HepG2 (cell line): ENCODE measurements around the gene MAP2K3. TPM values are rescaled to one million over a fixed set of nuclear protein-coding genes. Genes with fewer than 3 reads are reported as not detected.

Experiments used
- AGO1 ChIP-seq: fragments of 200-400 bp; formaldehyde crosslinking; IDR thresholded peaks from 2 replicates; pipeline ENCODE4 v1.6.1; 2017; ENCODE audit warnings: mild to moderate bottlenecking, low read depth, low read length, moderate library complexity; ENCODE audit not compliant: poor library complexity, severe bottlenecking
- CHCHD3 ChIP-seq: sonication (generic); formaldehyde crosslinking; IDR thresholded peaks from 2 replicates; pipeline ENCODE4 v1.8.0; 2022; ENCODE audit warnings: mild to moderate bottlenecking, missing genetic modification reagents, moderate library complexity
- ELF3 ChIP-seq: IDR thresholded peaks from 2 replicates; pipeline ENCODE4 v1.6.1; 2016; ENCODE audit warnings: missing genetic modification reagents, missing compliant biosample characterization
- FOSL2 ChIP-seq: sonication (generic); formaldehyde crosslinking; IDR thresholded peaks from 2 replicates; pipeline ENCODE4 v1.4.0; 2020; ENCODE audit warnings: missing genetic modification reagents
- JARID2 ChIP-seq: sonication (generic); formaldehyde crosslinking; IDR thresholded peaks from 2 replicates; pipeline ENCODE4 v1.8.1; 2023; ENCODE audit warnings: missing genetic modification reagents, inconsistent platforms; ENCODE audit not compliant: insufficient replicate concordance
- KLF13 ChIP-seq: sonication (generic); formaldehyde crosslinking; IDR thresholded peaks from 2 replicates; pipeline ENCODE4 v1.4.0; 2020; ENCODE audit warnings: mild to moderate bottlenecking, missing genetic modification reagents
- KMT2A ChIP-seq: sonication (generic); formaldehyde crosslinking; IDR thresholded peaks from 2 replicates; pipeline ENCODE4 v1.4.0; 2020; ENCODE audit warnings: missing genetic modification reagents
- MEIS1 ChIP-seq: sonication (generic); formaldehyde crosslinking; IDR thresholded peaks from 2 replicates; pipeline ENCODE4 v1.9.0; 2021; ENCODE audit warnings: mild to moderate bottlenecking, missing genetic modification reagents, moderate library complexity, borderline replicate concordance
- NFKB2 ChIP-seq: sonication (generic); formaldehyde crosslinking; IDR thresholded peaks from 2 replicates; pipeline ENCODE4 v1.4.0; 2020; ENCODE audit warnings: missing genetic modification reagents, borderline replicate concordance
- ONECUT2 ChIP-seq: sonication (generic); formaldehyde crosslinking; IDR thresholded peaks from 2 replicates; pipeline ENCODE4 v1.4.0; 2020; ENCODE audit warnings: missing genetic modification reagents
- REL ChIP-seq: sonication (generic); formaldehyde crosslinking; conservative IDR thresholded peaks from 2 replicates; pipeline ENCODE4 v1.8.0; 2022; ENCODE audit warnings: mild to moderate bottlenecking, missing genetic modification reagents, moderate library complexity
- SMAD9 ChIP-seq: sonication (generic); formaldehyde crosslinking; IDR thresholded peaks from 2 replicates; pipeline ENCODE4 v1.5.1; 2020; ENCODE audit warnings: mild to moderate bottlenecking, missing genetic modification reagents
- TAF1 ChIP-seq: sonication (generic); formaldehyde crosslinking; IDR thresholded peaks from 2 replicates; pipeline ENCODE4 v1.4.0; 2020; ENCODE audit warnings: missing genetic modification reagents
- TMF1 ChIP-seq: sonication (generic); formaldehyde crosslinking; IDR thresholded peaks from 2 replicates; pipeline ENCODE4 v1.8.1; 2022; ENCODE audit warnings: low read depth, missing genetic modification reagents
- ZNF337 ChIP-seq: sonication (generic); formaldehyde crosslinking; IDR thresholded peaks from 2 replicates; pipeline ENCODE4 v1.5.1; 2020; ENCODE audit warnings: missing genetic modification reagents, low read depth, mild to moderate bottlenecking, borderline replicate concordance
- ZNF839 ChIP-seq: sonication (generic); formaldehyde crosslinking; IDR thresholded peaks from 2 replicates; pipeline ENCODE4 v1.4.0; 2020; ENCODE audit warnings: missing genetic modification reagents, mild to moderate bottlenecking, borderline replicate concordance
- polyA plus RNA-seq, 8 experiments: library from polyadenylated mRNA; depleted of rRNA in 3 of 8; stranded (reverse) in 7 of 8; unstranded in 1 of 8; fragments of >200 nt; fragmentation: Illumina TruSeq in 4 of 8; extraction: Trizol in 4 of 8; gene quantifications; 2 replicates each; pipeline versions ENCODE4 v1.2.1 to v1.2.3, GENCODE V29; 2011 to 2016; ENCODE audit warnings: low read depth in 4 of 8, missing spikeins in 1 of 8, mixed read lengths in 1 of 8; ENCODE audit not compliant: insufficient read depth in 1 of 8
- total RNA-seq, 5 experiments: library from RNA; depleted of rRNA; stranded (reverse); fragments of >200 nt; fragmentation: Illumina TruSeq; extraction: Trizol; gene quantifications; 2 replicates each; pipeline ENCODE4 v1.2.3, GENCODE V29; 2016; ENCODE audit warnings: low read depth in 1 of 5
- TF ChIP-seq, protein P1 (sequence below), 2 experiments: IDR thresholded peaks; 2 replicates each; pipeline ENCODE4 v1.6.1; 2011 to 2012; ENCODE audit warnings: low read length in 2 of 2, borderline replicate concordance in 1 of 2, low read depth in 1 of 2, mild to moderate bottlenecking in 1 of 2, moderate library complexity in 1 of 2
- TF ChIP-seq, protein P2 (sequence below): IDR thresholded peaks from 2 replicates; pipeline ENCODE4 v1.6.1; 2016; ENCODE audit warnings: low read depth
- TF ChIP-seq, protein P3 (sequence below): sonication (generic); formaldehyde crosslinking; IDR thresholded peaks from 2 replicates; pipeline ENCODE4 v1.4.0; 2020; ENCODE audit warnings: missing genetic modification reagents
- TF ChIP-seq, protein P4 (sequence below): sonication (generic); formaldehyde crosslinking; conservative IDR thresholded peaks from 2 replicates; pipeline ENCODE4 v1.4.0; 2020; ENCODE audit warnings: missing genetic modification reagents

The MAP2K3 gene
- total and polyA plus RNA-seq, 2 of the 13 experiments (the other 11 are each of a cell fraction or from before 2014, with no cell fraction given) = 20.5 to 27.4 TPM

DNA sequence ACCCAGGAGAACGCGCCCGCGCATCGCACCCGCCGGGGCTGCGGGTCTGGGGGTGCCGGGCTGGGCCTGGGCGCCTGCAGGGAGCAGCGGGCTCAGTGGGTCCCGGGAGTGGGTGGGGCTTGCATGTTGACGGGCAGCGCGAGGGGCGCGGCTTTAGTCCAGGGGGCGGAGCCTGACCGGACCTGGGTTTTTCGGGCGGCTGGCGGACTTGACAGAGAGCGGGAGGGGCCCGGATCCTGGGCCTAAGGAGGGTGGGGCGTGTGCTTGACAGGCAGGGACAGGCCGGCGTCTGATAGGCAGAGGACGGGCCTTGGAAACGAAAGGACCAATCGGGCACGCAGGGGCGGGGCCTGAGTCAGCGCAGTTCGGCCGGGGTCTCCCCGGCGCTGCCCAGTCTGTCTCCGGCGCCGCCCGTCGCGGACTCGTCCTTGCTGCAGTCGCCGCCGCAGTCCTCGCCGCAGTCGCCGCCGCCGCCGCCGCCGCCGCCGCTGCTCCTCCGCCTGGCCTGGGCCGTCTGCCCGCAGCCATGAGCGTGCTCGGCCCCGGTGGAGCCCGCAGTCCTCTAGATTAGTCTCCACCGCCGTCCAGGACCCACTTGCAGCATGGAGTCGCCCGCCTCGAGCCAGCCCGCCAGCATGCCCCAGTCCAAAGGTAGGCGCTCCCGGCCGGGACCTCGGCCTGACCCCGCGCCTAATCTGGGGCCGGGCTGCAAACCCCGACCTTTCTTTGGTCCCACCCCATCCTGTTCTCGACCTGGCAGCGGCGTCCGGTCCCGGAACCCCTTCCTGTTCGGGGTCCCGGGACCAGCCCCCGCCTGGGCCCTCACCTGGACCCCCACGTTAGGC lies at the start of gene MAP2K3 (continued):
- TF ChIP-seq, protein P1, sequence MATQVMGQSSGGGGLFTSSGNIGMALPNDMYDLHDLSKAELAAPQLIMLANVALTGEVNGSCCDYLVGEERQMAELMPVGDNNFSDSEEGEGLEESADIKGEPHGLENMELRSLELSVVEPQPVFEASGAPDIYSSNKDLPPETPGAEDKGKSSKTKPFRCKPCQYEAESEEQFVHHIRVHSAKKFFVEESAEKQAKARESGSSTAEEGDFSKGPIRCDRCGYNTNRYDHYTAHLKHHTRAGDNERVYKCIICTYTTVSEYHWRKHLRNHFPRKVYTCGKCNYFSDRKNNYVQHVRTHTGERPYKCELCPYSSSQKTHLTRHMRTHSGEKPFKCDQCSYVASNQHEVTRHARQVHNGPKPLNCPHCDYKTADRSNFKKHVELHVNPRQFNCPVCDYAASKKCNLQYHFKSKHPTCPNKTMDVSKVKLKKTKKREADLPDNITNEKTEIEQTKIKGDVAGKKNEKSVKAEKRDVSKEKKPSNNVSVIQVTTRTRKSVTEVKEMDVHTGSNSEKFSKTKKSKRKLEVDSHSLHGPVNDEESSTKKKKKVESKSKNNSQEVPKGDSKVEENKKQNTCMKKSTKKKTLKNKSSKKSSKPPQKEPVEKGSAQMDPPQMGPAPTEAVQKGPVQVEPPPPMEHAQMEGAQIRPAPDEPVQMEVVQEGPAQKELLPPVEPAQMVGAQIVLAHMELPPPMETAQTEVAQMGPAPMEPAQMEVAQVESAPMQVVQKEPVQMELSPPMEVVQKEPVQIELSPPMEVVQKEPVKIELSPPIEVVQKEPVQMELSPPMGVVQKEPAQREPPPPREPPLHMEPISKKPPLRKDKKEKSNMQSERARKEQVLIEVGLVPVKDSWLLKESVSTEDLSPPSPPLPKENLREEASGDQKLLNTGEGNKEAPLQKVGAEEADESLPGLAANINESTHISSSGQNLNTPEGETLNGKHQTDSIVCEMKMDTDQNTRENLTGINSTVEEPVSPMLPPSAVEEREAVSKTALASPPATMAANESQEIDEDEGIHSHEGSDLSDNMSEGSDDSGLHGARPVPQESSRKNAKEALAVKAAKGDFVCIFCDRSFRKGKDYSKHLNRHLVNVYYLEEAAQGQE (IDR thresholded peaks at IDR 0.05; ENCODE audit: borderline replicate concordance in 1 of 2, low read depth in 1 of 2, low read length in 2 of 2) = peak in 1 of 2 experiments; percentile 63; a peak in 1 of 4 replicates
- peak; percentile 97 for TF ChIP-seq TAF1 (CRISPR knock-in tag)
- no peak for TF ChIP-seq SMAD9 (CRISPR knock-in tag)
- no peak for TF ChIP-seq ZNF839 (CRISPR knock-in tag)
- no peak for TF ChIP-seq CHCHD3 (CRISPR knock-in tag)
- TF ChIP-seq MEIS1 (CRISPR knock-in tag) = peak; percentile 85; the same call in 1 of the 2 replicates
- TF ChIP-seq, protein P2, sequence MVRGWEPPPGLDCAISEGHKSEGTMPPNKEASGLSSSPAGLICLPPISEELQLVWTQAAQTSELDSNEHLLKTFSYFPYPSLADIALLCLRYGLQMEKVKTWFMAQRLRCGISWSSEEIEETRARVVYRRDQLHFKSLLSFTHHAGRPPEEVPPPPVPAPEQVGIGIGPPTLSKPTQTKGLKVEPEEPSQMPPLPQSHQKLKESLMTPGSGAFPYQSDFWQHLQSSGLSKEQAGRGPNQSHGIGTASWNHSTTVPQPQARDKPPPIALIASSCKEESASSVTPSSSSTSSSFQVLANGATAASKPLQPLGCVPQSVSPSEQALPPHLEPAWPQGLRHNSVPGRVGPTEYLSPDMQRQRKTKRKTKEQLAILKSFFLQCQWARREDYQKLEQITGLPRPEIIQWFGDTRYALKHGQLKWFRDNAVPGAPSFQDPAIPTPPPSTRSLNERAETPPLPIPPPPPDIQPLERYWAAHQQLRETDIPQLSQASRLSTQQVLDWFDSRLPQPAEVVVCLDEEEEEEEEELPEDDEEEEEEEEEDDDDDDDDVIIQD (CRISPR knock-in tag) = no peak
- no peak for TF ChIP-seq REL (CRISPR knock-in tag)
- TF ChIP-seq ZNF337 (CRISPR knock-in tag) = no peak
- TF ChIP-seq KMT2A (CRISPR knock-in tag) = no peak; the same call in 1 of the 2 replicates
- peak; percentile 52; the same call in 1 of the 2 replicates for TF ChIP-seq FOSL2 (CRISPR knock-in tag)
- no peak for TF ChIP-seq ELF3 (CRISPR knock-in tag)
- TF ChIP-seq JARID2 = no peak
- TF ChIP-seq KLF13 (CRISPR knock-in tag) = no peak
- TF ChIP-seq NFKB2 (CRISPR knock-in tag) = no peak
- TF ChIP-seq TMF1 (CRISPR knock-in tag) = 0 out of 2 replicates have a peak, but pooled peaks have one; percentile 44
- TF ChIP-seq ONECUT2 (CRISPR knock-in tag) = no peak
- no peak for TF ChIP-seq AGO1
- TF ChIP-seq, protein P3, sequence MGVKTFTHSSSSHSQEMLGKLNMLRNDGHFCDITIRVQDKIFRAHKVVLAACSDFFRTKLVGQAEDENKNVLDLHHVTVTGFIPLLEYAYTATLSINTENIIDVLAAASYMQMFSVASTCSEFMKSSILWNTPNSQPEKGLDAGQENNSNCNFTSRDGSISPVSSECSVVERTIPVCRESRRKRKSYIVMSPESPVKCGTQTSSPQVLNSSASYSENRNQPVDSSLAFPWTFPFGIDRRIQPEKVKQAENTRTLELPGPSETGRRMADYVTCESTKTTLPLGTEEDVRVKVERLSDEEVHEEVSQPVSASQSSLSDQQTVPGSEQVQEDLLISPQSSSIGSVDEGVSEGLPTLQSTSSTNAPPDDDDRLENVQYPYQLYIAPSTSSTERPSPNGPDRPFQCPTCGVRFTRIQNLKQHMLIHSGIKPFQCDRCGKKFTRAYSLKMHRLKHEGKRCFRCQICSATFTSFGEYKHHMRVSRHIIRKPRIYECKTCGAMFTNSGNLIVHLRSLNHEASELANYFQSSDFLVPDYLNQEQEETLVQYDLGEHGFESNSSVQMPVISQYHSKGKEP (CRISPR knock-in tag) = no peak
- TF ChIP-seq, protein P4, sequence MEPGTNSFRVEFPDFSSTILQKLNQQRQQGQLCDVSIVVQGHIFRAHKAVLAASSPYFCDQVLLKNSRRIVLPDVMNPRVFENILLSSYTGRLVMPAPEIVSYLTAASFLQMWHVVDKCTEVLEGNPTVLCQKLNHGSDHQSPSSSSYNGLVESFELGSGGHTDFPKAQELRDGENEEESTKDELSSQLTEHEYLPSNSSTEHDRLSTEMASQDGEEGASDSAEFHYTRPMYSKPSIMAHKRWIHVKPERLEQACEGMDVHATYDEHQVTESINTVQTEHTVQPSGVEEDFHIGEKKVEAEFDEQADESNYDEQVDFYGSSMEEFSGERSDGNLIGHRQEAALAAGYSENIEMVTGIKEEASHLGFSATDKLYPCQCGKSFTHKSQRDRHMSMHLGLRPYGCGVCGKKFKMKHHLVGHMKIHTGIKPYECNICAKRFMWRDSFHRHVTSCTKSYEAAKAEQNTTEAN (CRISPR knock-in tag) = no peak
